B cell (primary cell): ENCODE data around the gene UTS2R. TPM values are rescaled to one million over a fixed set of nuclear protein-coding genes. Genes with fewer than 3 reads are reported as not detected.

ENCODE experiments used
- ATAC-seq: fragments of 200-7000 bp; cut with Tn5 transposase; one replicate; pipeline ENCODE4 v1.10.0; 2021; ENCODE audit warnings: low read depth, mild to moderate bottlenecking, moderate number of reproducible peaks, moderate library complexity
- CTCF ChIA-PET: fragments of 350-600 bp; sonication (Branson Sonifier 250); formaldehyde crosslinking; loops from one replicate; lab custom pipeline; 2021; ENCODE audit warnings: antibody characterized with exemption, inconsistent platforms; lab: Charles Lee
- POLR2A ChIA-PET: fragments of 350-600 bp; sonication (Branson Sonifier 250); formaldehyde crosslinking; loops from one replicate; lab custom pipeline; 2021; ENCODE audit warnings: antibody characterized with exemption; lab: Charles Lee
- DNase-seq: peaks from one replicate; pipeline ENCODE4 v3.0.0; 2013
- H2AFZ ChIP-seq: 2 replicates; pipeline ENCODE4 v1.6.1; 2012; ENCODE audit warnings: mild to moderate bottlenecking, low read depth, low read length; ENCODE audit not compliant: insufficient read depth, poor library complexity, severe bottlenecking
- H3K27ac ChIP-seq, 2 donors: 1 replicate in 1 of 2; 2 replicates in 1 of 2; pipeline ENCODE4 v1.5.1; 2012 to 2013; ENCODE audit warnings: low read length in 2 of 2, mild to moderate bottlenecking in 2 of 2, moderate library complexity in 1 of 2
- H3K27me3 ChIP-seq, 4 experiments: fragments of 200-600 bp in 1 of 4; sonication (generic) in 1 of 4; replicated peaks in 1 of 4; 1 replicate in 2 of 4; 2 replicates in 2 of 4; pipeline versions ENCODE4 v1.6.1 to v1.7.0; 2013 to 2016; ENCODE audit warnings: low read length in 3 of 4, mild to moderate bottlenecking in 2 of 4, mixed read lengths in 1 of 4, moderate library complexity in 1 of 4; ENCODE audit not compliant: insufficient read depth in 4 of 4, control insufficient read depth in 3 of 4; ENCODE audit errors: control extremely low read depth in 1 of 4
- H3K36me3 ChIP-seq, 2 experiments: replicated peaks in 1 of 2; 1 replicate in 1 of 2; 2 replicates in 1 of 2; pipeline versions ENCODE4 v1.6.1 to v1.7.1; 2013; ENCODE audit warnings: low read length in 1 of 2; ENCODE audit not compliant: insufficient read depth in 2 of 2, control insufficient read depth in 1 of 2; ENCODE audit errors: control extremely low read depth in 1 of 2, extremely low read depth in 1 of 2
- H3K4me1 ChIP-seq, 2 donors: fragments of 200-600 bp in 1 of 2; sonication (generic) in 1 of 2; 1 replicate in 1 of 2; 2 replicates in 1 of 2; pipeline versions ENCODE4 v1.5.1 to v1.6.1; 2013 to 2017; ENCODE audit warnings: low read length in 2 of 2; ENCODE audit not compliant: control insufficient read depth in 2 of 2, insufficient read depth in 2 of 2
- H3K4me2 ChIP-seq: replicated peaks from 2 replicates; pipeline ENCODE3; 2012; ENCODE audit warnings: mild to moderate bottlenecking, low read depth, low read length; ENCODE audit not compliant: poor library complexity, severe bottlenecking
- H3K4me3 ChIP-seq, 5 experiments: fragments of 200-600 bp in 1 of 5; sonication (generic) in 1 of 5; 1 replicate in 3 of 5; 2 replicates in 2 of 5; pipeline versions ENCODE4 v1.5.1 to v1.7.0; 2011 to 2016; ENCODE audit warnings: low read length in 4 of 5, mild to moderate bottlenecking in 4 of 5, low read depth in 2 of 5, control low read depth in 1 of 5, moderate library complexity in 1 of 5; ENCODE audit not compliant: insufficient read depth in 1 of 5; ENCODE audit errors: control extremely low read depth in 1 of 5, extremely low read depth in 1 of 5
- H3K79me2 ChIP-seq: fragments of 200-600 bp; sonication (generic); one replicate; pipeline ENCODE4 v1.6.0; 2016; ENCODE audit warnings: low read length; ENCODE audit not compliant: control insufficient read depth, insufficient read depth
- H3K9ac ChIP-seq: fragments of 200-600 bp; sonication (generic); 2 replicates; pipeline ENCODE4 v1.6.1; 2017; ENCODE audit warnings: mild to moderate bottlenecking, low read length, moderate library complexity
- H3K9me3 ChIP-seq, 3 donors: one replicate each; pipeline versions ENCODE4 v1.6.1 to v1.7.1; 2013; ENCODE audit warnings: low read length in 2 of 3; ENCODE audit not compliant: control insufficient read depth in 2 of 3, insufficient read depth in 1 of 3; ENCODE audit errors: control extremely low read depth in 1 of 3
- H4K20me1 ChIP-seq: 2 replicates; pipeline ENCODE4 v1.6.0; 2012; ENCODE audit warnings: mild to moderate bottlenecking, low read length; ENCODE audit not compliant: insufficient read depth, control insufficient read depth, poor library complexity, severe bottlenecking
- H3K27ac Mint-ChIP-seq: one replicate; pipeline ENCODE4 v1.8.0; 2021; ENCODE audit warnings: mixed read lengths
- H3K27me3 Mint-ChIP-seq: one replicate; pipeline ENCODE4 v1.8.0; 2021; ENCODE audit warnings: mixed read lengths
- H3K4me1 Mint-ChIP-seq: one replicate; pipeline ENCODE4 v1.8.0; 2021; ENCODE audit warnings: mixed read lengths
- H3K4me3 Mint-ChIP-seq: one replicate; pipeline ENCODE4 v1.8.0; 2021; ENCODE audit warnings: mixed read lengths
- H3K9me3 Mint-ChIP-seq: one replicate; pipeline ENCODE4 v1.8.0; 2022; ENCODE audit warnings: mixed read lengths; ENCODE audit not compliant: insufficient read depth
- EZH2 ChIP-seq: IDR thresholded peaks from 2 replicates; pipeline ENCODE4 v1.6.1; 2012; ENCODE audit warnings: borderline replicate concordance, low read depth, mild to moderate bottlenecking, moderate library complexity, low read length; ENCODE audit not compliant: insufficient read depth, poor library complexity, severe bottlenecking
- whole genome bisulfite sequencing: methylation state at CpG from one replicate; pipeline ENCODE4 v1.1.5; 2013; ENCODE audit warnings: missing lambda C conversion rate; ENCODE audit not compliant: insufficient coverage; 5-methylcytosine and 5-hydroxymethylcytosine counted together
- intact Hi-C: fragments of 100-400 bp; cut with micrococcal nuclease; formaldehyde crosslinking; loops from one replicate; pipeline ENCODE4 v1.10.0; 2022
- polyA plus RNA-seq: library from polyadenylated mRNA; depleted of rRNA; stranded (reverse); fragments of >200 nt; gene quantifications from 2 replicates; pipeline ENCODE4 v1.2.3, GENCODE V29; 2012
- total RNA-seq, 2 donors: library from RNA; stranded (reverse); fragments of 120-200 nt in 1 of 2; gene quantifications; 1 replicate in 1 of 2; 2 replicates in 1 of 2; pipeline versions ENCODE4 v1.2.3 to v1.2.4, GENCODE V29; 2013 to 2022
- TF ChIP-seq, protein P1 (sequence below): fragments of 200-600 bp; IDR thresholded peaks from one replicate; pipeline ENCODE4 v1.8.0; 2022; ENCODE audit warnings: antibody characterized with exemption, mild to moderate bottlenecking

UTS2R gene
- total and polyA plus RNA-seq, 2 donors (not counting 1 experiment from before 2014, with no cell fraction given): 0.86 TPM; not detected in 1

DNA sequence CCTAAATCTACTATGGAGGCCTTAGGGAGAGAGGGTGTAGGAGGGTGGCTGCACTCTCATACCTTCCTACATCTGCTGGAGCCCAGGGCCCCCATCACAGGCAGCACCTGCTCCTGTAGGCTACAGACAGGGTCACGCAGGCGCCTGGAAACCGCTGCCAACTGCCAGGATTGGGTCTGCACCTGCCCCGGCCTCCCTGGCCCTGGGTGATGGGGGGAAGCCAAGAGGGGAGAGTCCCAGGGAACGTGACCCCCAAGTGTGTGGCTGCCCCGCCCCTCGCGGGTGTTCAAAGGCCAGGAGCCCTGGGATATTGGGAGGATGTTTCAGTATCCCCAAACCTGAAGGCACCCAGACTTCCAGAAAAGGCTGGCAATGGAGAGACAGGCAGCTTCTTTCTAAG lies 18.1 kb upstream of the UTS2R start:
- DNase-seq (no peak), ATAC-seq (no peak)
- H2AFZ ChIP-seq: no peak overlapping the region
- Mint-ChIP-seq H3K9me3 (no peaks in the 10 kb centered on the region), H3K27ac (no peak overlapping the region), H3K4me3 (no peak overlapping the region), H3K4me1 (peaks cover 7% of the 10 kb centered on the region), H3K27me3 (peaks cover 15% of the 10 kb centered on the region)
- TF ChIP-seq EZH2: no peak
- TF ChIP-seq, protein P1, sequence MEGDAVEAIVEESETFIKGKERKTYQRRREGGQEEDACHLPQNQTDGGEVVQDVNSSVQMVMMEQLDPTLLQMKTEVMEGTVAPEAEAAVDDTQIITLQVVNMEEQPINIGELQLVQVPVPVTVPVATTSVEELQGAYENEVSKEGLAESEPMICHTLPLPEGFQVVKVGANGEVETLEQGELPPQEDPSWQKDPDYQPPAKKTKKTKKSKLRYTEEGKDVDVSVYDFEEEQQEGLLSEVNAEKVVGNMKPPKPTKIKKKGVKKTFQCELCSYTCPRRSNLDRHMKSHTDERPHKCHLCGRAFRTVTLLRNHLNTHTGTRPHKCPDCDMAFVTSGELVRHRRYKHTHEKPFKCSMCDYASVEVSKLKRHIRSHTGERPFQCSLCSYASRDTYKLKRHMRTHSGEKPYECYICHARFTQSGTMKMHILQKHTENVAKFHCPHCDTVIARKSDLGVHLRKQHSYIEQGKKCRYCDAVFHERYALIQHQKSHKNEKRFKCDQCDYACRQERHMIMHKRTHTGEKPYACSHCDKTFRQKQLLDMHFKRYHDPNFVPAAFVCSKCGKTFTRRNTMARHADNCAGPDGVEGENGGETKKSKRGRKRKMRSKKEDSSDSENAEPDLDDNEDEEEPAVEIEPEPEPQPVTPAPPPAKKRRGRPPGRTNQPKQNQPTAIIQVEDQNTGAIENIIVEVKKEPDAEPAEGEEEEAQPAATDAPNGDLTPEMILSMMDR: no peak
- no peaks in the 10 kb centered on the region for H4K20me1 ChIP-seq
- H3K27ac ChIP-seq: no peak overlapping the region
- ChIA-PET CTCF (interaction anchor here (0.7 to 4.9 kb wide), 8 partner anchors 10 to 206 kb away, joined by 3 to 43 read pairs (median 4); no protein-coding TSS in a partner anchor), POLR2A (no interaction called here)
- peaks cover 0 to 28% (median 6%) of the 10 kb centered on the region in 4 experiments for H3K27me3 ChIP-seq
- no peaks in the 10 kb centered on the region for H3K79me2 ChIP-seq
- peaks cover 9 to 13% of the 10 kb centered on the region in 2 donors for H3K4me1 ChIP-seq
- no peak overlapping the region for H3K9ac ChIP-seq
- no CpG with 5 or more reads among the region's 8 CpGs for WGBS
- H3K36me3 ChIP-seq: no peaks in the 10 kb centered on the region
- H3K4me3 ChIP-seq: no peak overlapping the region
- H3K4me2 ChIP-seq: no peak overlapping the region
- no peaks in the 10 kb centered on the region for H3K9me3 ChIP-seq
- intact Hi-C loops: loop anchor here (2.0 kb wide), 2 partner anchors 61 to 421 kb away; no protein-coding TSS in a partner anchor

DNA sequence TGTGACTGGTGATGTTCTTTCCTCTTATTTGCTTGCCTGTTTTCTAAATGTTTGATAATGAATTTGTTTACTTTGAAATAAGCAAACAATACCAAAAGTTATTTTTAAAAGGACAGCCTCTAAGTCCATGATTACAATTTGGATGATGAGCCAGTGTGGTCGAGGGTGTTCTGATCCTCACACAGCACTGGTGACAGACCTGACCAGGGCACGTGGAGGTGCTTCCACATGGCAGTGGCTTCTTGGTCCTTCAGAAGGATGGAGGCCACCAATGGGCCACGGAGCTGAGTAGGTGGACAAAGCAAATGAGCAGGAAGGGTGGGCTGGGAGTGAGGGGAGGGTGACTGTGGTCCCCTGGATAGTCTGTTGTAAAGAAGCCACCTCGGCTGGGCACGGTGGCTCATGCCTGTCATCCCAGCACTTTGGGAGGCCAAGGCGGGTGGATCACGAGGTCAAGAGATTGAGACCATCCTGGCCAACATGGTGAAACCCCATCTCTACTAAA lies 16.7 kb upstream of the UTS2R start:
- WGBS: 83% methylated on average over 4 of the region's 7 CpGs
- H3K4me3 Mint-ChIP-seq: no peak overlapping the region

More for the DNA sequence above, 16.7 kb upstream of the UTS2R start:
- peaks cover 9 to 18% of the 10 kb centered on the region in 2 donors for H3K4me1 ChIP-seq
- no peak for DNase-seq
- Mint-ChIP-seq H3K9me3 (no peaks in the 10 kb centered on the region), H3K27me3 (peaks cover 11% of the 10 kb centered on the region), H3K4me1 (peaks cover 9% of the 10 kb centered on the region), H3K27ac (no peak overlapping the region)
- H3K27me3 ChIP-seq: peaks cover 0 to 38% (median 9%) of the 10 kb centered on the region in 4 experiments
- TF ChIP-seq EZH2: no peak
- TF ChIP-seq, protein P1: no peak
- no peak overlapping the region for H3K4me3 ChIP-seq
- no peak overlapping the region for H3K4me2 ChIP-seq
- H4K20me1 ChIP-seq: no peaks in the 10 kb centered on the region
- ATAC-seq: no peak
- H3K36me3 ChIP-seq: no peaks in the 10 kb centered on the region
- ChIA-PET POLR2A (no interaction called here), CTCF (no interaction called here)
- H3K27ac ChIP-seq: no peak overlapping the region
- H3K79me2 ChIP-seq: no peaks in the 10 kb centered on the region
- H2AFZ ChIP-seq: no peak overlapping the region
- intact Hi-C loops: no loop called here
- H3K9ac ChIP-seq: no peak overlapping the region
- peaks cover 0 to 6% (median 0%) of the 10 kb centered on the region in 3 donors for H3K9me3 ChIP-seq
